GM18870 (cell line): Measurements from ENCODE around the gene SRRM2.

ENCODE experiments used
- ATAC-seq: cut with Tn5 transposase; IDR thresholded peaks from one replicate; pipeline ENCODE4 v1.9.1; 2021; ENCODE audit warnings: moderate library complexity; ENCODE audit not compliant: unreplicated experiment

The SRRM2 gene

DNA sequence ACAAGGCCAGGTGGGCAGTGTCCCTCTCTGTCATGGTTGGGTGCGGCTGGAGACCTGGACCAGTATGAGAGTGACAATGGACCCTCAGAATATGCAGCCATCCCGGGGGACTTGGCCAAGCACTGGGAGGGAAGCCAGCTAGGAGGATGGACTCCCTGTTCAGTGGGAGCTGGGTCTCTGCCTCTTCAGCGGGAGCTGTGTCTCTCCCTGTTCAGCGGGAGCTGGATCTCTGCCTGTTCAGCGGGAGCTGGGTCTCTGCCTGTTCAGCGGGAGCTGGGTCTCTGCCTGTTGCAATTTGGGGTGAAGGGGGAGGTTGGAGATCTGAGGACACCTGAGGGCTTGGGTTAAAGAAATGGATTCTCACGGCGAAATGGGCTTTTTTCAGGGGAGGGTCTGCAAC, 38.7 kb downstream of the SRRM2 start:
- no peak for ATAC-seq

DNA sequence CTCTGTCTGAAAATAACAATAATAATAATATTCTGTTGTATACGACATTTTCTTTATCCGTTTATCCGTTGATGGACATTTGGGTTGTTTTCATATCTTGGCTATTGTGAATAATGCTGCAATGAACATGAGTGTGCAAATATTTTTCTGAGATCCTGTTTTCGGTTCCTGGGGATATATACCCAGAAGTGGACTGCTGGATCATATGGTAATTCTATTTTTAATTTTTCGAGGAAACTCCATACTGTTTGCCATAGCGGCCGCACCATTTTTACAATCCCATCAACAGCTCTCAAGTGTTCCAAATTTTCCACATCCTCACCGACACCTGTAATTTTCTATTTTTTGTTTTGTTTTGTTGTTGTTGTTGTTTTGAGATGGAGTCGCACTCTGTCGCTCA, 40.5 kb downstream of the SRRM2 start:
- no peak for ATAC-seq

DNA sequence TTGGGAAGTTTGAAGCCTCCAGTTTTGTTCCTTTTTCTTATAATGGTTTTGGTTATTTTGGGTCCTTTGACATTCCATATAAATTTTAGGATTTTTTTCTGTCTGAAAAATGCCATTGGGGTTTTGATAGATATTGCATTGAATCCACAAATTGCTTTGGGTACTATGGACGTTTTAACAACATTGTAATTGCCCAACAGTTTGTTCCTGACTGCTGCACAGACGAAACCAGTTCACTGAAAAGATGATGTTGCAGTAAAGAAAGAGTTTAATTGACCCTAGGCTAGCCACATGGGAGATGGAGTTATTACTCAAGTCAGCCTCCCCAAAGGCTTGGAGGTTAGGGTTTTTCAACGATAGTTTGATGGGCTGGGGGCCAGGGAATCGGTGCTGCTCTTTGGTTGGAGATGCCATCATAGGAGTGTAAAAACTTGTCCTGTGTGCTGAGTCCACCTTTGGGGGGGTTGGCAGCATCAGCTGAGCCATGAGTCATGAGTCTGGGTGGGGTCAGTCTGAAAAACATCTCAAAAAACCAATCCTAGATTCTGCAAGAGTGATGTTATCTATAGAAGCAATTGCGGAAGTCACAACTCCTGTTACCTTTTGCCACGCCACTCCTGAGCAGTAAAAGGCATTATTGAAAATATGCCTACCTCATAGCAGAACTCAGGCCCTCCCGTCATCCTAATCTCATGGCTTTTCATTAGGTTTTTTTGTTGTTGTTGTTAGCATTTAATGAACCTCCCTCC, 43.1 kb downstream of the SRRM2 start:
- no peak for ATAC-seq

DNA sequence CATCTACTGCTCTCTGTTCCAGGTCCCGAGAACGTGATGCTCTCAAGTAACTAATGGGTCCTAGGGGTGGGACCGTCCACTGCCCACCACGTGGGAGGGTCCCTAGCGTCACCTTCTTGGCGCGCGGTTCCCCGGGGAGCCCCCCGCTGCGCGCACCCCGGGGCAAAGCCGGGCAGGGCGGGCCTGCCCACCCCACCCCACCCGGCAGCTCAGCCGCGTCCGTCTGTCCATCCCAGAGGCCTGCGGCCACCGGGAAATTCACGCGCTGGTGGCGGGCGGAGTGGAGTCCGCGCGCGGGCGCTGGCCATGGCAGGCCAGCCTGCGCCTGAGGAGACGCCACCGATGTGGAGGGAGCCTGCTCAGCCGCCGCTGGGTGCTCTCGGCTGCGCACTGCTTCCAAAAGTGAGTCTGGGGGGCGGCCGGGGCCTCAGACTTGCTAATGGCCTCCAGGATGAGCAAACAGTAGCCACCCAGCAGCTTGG, 46.3 kb downstream of the SRRM2 start:
- no peak for ATAC-seq

DNA sequence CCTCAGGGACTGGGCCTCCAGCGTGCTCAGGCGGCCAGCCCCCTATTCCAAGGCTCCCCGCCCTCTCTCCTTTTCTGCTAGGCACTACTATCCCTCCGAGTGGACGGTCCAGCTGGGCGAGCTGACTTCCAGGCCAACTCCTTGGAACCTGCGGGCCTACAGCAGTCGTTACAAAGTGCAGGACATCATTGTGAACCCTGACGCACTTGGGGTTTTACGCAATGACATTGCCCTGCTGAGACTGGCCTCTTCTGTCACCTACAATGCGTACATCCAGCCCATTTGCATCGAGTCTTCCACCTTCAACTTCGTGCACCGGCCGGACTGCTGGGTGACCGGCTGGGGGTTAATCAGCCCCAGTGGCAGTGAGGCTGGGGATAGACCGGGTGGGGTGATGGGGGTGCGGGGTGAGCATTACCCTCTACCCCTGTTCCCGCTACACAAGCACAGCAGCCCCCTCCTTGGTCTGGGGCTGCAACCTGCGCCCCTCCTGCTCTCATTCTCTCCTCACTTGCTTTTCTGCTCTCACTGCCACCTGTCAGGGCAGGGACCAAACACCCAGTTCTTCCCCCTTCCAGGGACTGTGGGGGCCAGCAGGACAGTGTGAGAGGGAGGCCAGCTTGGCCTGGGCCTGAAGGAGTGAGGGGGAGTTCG, 46.9 kb downstream of the SRRM2 start:
- ATAC-seq: no peak

DNA sequence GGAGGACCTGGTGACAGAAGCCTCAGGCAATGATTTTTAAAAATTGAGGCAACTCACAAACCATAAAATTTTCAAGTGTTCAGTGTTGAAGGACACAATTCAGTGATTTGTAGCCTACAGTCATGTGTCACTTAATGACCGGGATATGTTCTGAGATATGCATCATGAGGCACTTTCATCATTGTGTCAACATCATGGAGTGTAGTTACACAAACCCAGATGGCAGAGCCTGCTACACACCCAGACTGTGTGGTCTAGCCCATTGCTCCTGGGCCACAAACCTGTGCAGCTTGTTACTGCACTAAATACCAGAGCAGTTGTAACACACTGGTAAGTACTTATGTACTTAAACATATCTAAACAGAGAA, 47.4 kb downstream of the SRRM2 start:
- ATAC-seq: no peak

- ATAC-seq: no peak
These were observed 51.2 kb downstream of the SRRM2 start for GRCh38 chr16:2803545-2804195.

GRCh38 chr16:2804728-2805127, 52.3 kb downstream of the SRRM2 start:
- ATAC-seq: no peak

- ATAC-seq: no peak
These were observed 53.8 kb downstream of the SRRM2 start for GRCh38 chr16:2806286-2806685.

DNA sequence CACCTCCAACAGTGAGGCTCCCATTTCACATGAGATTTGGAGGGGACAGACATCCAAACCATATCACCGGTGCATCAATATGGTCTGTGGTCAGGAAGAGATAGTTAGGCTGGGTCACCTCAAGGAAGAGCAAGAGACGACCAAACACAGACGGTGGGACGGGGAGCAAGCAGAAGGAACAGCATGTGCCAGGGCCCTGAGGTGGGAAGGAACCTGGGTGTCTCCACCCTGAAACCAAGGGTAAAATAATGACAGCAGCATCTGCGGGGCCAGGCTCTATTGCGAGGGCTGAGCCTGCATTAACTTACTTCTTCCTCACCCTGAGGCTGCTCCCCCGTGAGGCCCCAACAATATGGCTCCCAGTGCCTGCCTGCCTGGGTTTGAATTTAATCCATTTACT, 55.7 kb downstream of the SRRM2 start:
- no peak for ATAC-seq

DNA sequence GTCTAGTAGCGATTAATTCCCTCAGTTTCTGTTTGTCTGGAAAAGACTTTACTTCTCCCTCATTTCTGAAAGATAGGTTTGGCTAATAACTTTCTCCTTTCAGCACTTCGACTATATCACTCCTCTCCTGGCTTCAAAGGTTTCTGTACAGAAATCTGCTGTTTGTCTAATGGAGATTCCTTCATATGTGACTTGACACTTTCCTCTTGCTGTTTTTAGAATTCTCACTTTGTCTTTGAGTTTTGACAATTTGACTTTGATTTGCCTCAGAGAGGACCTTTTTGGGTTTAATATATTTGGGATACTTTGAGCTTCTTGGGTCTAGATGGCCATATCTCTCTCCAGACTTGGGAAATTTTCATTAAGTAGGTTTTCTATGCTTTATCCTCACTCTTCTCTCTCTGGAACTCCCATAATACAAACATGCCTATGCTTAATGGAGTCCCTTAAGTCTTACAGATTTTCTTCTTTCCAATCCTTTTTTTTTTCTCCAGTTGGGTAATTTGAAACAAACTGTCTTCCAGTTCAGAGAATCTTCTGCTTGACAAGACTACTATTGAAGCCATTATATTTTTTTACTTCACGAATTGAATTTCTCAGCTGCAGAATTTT, 56.8 kb downstream of the SRRM2 start:
- no peak for ATAC-seq

DNA sequence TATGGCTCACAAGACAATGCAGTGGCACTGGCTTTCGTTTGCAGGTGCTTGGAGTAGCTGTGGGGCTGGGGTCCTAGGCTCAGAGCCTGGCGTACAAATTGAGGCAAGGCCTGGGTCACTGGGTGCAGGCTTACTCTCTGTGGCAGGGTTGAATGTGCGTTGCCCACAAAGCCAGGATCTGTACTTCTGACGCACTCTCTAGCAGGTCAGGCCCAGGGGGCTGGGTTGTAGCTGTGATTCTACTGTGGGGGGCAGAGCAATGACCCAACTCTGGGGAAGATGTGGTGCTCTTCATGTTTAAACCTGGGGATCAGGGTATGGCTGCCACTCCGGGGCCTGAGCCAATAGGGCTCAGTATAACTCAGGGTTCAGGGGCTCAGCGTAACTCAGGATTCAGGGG, 58.2 kb downstream of the SRRM2 start:
- no peak for ATAC-seq

DNA sequence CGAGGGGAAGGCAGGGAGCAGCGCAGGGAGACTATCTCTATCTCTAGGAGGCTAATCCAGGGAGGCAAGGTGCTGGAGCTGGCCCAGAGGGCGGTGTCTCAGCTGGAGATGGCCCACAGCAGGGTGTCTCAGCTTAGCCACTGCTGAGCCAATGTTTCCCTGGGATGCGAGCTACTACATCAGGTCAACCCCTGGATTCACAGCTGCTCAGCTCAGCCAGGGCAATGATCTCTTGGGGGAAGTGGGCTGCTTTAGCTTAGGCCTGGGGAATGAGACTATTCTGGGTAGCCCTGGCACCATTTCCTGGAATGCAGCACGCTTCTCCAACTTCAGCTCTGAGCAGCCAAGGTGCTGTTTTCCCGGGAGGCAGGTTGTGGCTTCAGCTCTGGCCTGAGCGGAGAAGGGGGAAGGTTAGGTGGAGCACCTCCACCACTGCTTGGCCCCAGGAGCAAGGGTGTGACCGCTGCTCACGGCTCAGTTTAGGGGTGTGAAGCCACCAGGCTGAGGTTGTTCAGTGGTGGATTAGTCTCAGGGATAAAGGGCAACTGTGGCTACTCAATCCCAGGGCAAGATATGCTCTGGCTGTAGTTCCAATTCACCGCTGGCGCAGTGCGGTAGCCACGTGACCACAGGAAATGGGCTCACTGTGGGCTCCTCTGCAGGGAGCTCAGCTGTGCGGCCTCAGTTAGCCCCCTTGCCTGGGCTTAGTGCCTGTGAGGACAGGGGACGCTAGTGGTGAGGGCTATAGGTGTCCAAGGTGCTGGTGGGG, 59.4 kb downstream of the SRRM2 start:
- ATAC-seq: no peak

DNA sequence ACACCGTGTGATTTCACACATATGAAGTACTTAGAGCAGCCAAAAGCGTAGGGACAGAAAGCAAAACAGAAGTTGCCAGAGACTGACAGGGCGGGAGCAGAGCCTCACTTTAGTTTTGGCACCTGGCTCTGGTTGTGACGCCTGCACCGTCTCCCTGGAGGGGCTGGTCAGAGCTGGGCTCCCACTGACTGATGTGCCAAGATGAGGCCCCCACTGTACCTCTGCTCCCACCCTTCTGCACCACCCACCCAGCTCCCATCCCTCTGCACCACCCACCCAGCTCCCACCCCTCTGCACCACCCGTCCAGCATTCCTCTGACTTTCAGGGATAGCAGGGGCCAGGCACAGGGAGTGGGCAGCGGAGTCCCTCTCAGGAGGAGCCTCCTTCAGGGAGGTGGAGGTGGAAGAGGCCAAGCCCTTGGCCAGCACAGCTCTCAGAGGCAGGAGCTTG, 61.4 kb downstream of the SRRM2 start:
- no peak for ATAC-seq

DNA sequence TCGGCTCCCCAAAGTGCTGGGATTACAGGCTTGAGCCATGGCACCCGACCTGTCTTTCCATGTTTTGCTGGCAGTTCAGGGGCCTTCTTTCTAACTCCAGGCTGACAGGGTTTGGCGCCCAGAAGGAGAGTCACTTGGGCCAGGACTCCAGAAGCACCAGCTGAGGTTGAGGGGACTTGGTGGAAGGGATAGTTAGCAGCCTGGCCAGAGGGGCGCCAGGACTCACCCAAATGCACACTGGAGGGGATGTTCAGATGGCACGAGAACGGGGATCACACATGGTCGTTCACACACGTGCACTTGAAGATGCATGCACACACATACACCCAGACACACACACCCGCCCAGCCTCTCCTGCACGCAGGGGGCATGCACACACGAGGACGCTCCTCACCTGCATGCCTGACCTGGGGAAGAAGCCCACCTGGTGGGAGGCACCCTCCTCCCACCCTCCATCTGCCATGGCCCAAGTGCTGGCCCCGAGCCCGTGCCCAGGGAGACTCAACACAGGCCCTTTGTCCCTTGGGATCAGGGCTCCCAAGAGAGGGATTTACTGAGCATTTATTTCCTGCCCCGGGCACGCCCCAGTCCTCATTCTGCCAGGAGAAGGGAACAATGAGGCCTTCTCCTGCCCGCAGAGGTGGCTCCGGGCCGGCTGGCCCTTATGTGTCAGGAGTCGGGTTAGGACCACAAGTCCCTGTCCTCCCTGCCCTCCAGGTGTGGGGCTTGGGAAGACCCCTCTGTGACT, 62.3 kb downstream of the SRRM2 start:
- ATAC-seq: no peak

DNA sequence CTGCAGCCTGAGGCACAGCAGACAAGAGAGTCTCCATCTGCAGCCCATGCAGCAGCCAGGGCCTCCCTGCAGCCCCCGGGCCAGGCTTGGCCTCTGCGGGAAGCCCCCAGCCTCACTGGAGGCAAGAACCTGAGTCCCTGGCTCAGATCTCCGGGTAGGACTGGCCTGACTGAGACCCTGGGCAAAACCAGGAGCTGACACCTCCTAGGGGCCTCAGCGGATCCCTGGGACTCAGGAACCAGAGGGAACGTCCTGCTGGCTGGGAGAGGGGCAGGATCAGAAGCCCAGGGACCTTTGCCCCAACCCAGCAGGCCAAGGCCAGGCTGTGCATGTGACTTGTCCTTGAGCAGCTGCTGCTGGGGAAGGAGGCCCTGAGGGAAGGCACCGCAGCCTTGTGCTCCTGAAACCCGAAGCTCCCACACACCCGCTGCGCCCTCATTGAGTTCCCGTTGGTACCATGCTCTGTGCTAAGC, 62.9 kb downstream of the SRRM2 start:
- ATAC-seq: no peak

DNA sequence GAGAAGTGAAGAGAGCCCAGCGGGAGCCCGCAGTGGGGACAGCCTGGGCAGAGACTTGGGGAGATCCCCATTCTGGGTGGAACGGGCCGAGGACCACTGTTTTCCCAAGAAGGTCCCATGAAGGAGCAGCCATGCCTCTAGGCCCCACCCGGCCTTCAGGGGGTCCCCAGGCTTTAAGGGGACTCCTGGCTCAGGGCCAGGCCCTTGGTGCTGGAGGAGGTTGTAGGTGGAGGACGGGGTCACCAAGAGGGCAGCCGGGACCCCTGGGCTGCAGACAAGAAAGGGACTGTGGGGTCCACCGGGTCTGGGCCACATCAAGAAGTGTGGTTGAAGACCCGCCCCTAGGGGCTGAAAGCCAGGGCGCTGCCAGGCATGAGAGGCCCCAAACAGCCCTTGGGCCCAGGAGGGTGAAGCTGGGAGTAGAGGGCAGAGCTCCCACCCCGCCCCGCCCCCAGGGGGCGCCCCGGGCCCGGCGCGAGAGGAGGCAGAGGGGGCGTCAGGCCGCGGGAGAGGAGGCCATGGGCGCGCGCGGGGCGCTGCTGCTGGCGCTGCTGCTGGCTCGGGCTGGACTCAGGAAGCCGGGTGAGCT, 64.4 kb downstream of the SRRM2 start, which contains the start of gene PRSS21:
Gene PRSS21, plus strand, starts transcription at position 487 of the 589 bp plus-strand sequence. Its CDS starts 32 bp downstream, at position 519.
- no peak for ATAC-seq

GRCh38 chr16:2817340-2818271, 65.2 kb downstream of the SRRM2 start:
- no peak for ATAC-seq
